Lung (tissue), 12 donors: ENCODE results near the gene THRB. TPM values are rescaled to one million over a fixed set of nuclear protein-coding genes. Genes with fewer than 3 reads are reported as not detected.

Experiments used
- ATAC-seq: fragments of 200-7000 bp; cut with Tn5 transposase; one replicate; pipeline ENCODE4 v1.9.1; 2020; ENCODE audit warnings: moderate number of reproducible peaks; ENCODE audit not compliant: insufficient read depth, low FRiP score
- DNase-seq, 3 donors: peaks; one replicate each; pipeline ENCODE4 v3.0.0-alpha.2; 2013 to 2017
- H3K27ac ChIP-seq, 2 donors: one replicate each; pipeline ENCODE4 v1.5.1; 2013; ENCODE audit warnings: mild to moderate bottlenecking in 2 of 2, moderate library complexity in 2 of 2, control low read depth in 1 of 2, inconsistent platforms in 1 of 2, low read depth in 1 of 2, low read length in 1 of 2
- H3K27me3 ChIP-seq, 3 donors: one replicate each; pipeline ENCODE4 v1.5.1; 2013; ENCODE audit warnings: low read length in 2 of 3; ENCODE audit not compliant: control insufficient read depth in 3 of 3, insufficient read depth in 3 of 3
- H3K36me3 ChIP-seq, 4 donors: one replicate each; pipeline ENCODE4 v1.5.1; 2013; ENCODE audit warnings: low read length in 4 of 4, mild to moderate bottlenecking in 1 of 4, moderate library complexity in 1 of 4; ENCODE audit not compliant: control insufficient read depth in 4 of 4, insufficient read depth in 4 of 4
- H3K4me1 ChIP-seq, 5 donors: one replicate each; pipeline ENCODE4 v1.5.1; 2013; ENCODE audit warnings: low read length in 5 of 5, mild to moderate bottlenecking in 2 of 5, moderate library complexity in 1 of 5; ENCODE audit not compliant: control insufficient read depth in 5 of 5, insufficient read depth in 5 of 5
- H3K4me3 ChIP-seq: one replicate; pipeline ENCODE4 v1.5.1; 2013; ENCODE audit warnings: mild to moderate bottlenecking, control low read depth, moderate library complexity
- H3K9ac ChIP-seq, 2 donors: one replicate each; pipeline ENCODE4 v1.5.1; 2013; ENCODE audit warnings: low read length in 2 of 2, control low read depth in 1 of 2; ENCODE audit not compliant: insufficient read depth in 1 of 2
- H3K9me3 ChIP-seq, 4 donors: one replicate each; pipeline ENCODE4 v1.5.1; 2013; ENCODE audit warnings: low read length in 3 of 4, mild to moderate bottlenecking in 1 of 4, moderate library complexity in 1 of 4; ENCODE audit not compliant: control insufficient read depth in 4 of 4, insufficient read depth in 3 of 4
- WGBS, 2 donors: extraction: QIAGEN DNeasy Blood & Tissue Kit; methylation state at CpG; one replicate each; pipeline ENCODE4 v1.1.7; 2013; 5-methylcytosine and 5-hydroxymethylcytosine counted together
- polyA plus RNA-seq, 2 donors: library from polyadenylated mRNA; stranded (reverse); fragments of 200-250 nt; gene quantifications; one replicate each; pipeline ENCODE4 v1.2.1, GENCODE V29; 2013
- total RNA-seq, 2 donors: library from RNA; depleted of rRNA in 1 of 2; stranded (reverse); fragments of >200 nt in 1 of 2; gene quantifications; one replicate each; pipeline ENCODE4 v1.2.1, GENCODE V29; 2014 to 2021
- TF ChIP-seq, protein P1 (sequence below): IDR thresholded peaks from 2 replicates; pipeline ENCODE4 v1.5.1; 2012; ENCODE audit warnings: mild to moderate bottlenecking; ENCODE audit errors: control extremely low read depth, extremely low read depth
- donor health status: control.
- donor health status: control.
- donor health status: Bipolar disorder and iron deficiency.
- donor health status: healthy.
- donor health status: DM: yes; HTN: yes; CAD: no.

The THRB gene
- total and polyA plus RNA-seq, 4 donors, result 2.1 to 23.5 (median 6.1) TPM

DNA sequence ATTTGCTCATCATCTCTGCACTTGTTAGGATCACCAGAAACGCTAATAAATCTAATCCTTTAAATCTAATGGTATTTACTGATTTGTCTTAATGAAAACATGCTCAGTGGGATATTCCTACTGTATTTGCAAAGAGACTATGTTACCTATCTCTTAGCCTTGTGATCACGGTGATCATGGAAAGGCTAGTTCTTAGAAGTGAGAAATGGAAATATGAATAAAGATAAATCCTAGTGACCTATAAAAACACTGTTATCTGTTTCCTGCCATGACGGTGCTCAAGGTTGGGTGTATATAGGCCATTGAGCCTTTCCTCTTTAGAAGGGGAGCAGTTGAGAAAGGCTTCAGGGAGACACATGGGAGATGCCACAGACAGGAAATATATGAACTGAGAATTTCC is 116.3 kb downstream of the THRB start:
- ATAC-seq, result no peak
- Histone ChIP-seq H3K9ac (no peak overlapping the region), H3K36me3 (no peaks in the 10 kb centered on the region), H3K4me1 (peaks cover 2 to 21% (median 5%) of the 10 kb centered on the region in 5 donors), H3K27me3 (no peaks in the 10 kb centered on the region), H3K4me3 (no peak overlapping the region), H3K27ac (no peak overlapping the region), H3K9me3 (no peaks in the 10 kb centered on the region)
- no peak for DNase-seq
- TF ChIP-seq, protein P1, sequence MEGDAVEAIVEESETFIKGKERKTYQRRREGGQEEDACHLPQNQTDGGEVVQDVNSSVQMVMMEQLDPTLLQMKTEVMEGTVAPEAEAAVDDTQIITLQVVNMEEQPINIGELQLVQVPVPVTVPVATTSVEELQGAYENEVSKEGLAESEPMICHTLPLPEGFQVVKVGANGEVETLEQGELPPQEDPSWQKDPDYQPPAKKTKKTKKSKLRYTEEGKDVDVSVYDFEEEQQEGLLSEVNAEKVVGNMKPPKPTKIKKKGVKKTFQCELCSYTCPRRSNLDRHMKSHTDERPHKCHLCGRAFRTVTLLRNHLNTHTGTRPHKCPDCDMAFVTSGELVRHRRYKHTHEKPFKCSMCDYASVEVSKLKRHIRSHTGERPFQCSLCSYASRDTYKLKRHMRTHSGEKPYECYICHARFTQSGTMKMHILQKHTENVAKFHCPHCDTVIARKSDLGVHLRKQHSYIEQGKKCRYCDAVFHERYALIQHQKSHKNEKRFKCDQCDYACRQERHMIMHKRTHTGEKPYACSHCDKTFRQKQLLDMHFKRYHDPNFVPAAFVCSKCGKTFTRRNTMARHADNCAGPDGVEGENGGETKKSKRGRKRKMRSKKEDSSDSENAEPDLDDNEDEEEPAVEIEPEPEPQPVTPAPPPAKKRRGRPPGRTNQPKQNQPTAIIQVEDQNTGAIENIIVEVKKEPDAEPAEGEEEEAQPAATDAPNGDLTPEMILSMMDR, result no peak
- 78 to 82% methylated on average over 3 of the region's 3 CpGs for WGBS, 2 donors

DNA sequence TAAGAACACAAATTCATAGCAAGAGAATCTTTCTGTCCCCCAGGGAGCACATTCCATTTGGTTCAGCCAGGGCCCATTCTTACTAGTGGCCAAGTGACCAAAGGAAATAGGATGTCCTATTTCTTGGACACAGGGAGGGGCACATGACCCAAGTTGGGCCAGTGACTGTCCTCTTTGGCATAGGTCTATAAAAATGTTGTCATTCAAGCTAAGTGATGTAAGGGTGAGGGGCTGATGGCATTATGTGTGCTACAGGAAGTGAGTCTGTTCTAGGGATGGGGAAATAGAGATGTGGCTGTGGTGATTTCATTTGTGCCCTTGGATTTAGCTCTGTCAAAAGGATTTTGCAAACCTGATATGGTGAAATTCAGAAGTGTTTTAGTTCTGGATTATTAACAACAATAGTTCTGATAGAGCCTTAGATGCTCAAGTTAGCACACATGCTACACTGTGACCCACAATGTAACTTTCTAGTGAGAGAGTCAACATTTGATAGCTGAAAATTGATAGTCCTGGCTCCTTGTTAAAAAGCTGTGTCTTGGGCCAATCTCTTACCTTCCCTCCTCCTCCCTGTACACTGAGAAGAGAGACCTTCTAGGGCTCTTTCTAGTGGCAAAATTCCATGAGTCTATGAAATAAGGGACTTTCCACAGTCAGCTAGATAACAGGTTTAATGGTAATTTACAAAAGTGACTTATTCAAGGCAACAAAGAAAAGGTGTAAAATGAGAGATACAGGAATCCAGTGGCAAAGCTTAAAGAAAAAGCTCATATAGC is 117.2 kb downstream of the THRB start:
- Histone ChIP-seq H3K36me3 (no peaks in the 10 kb centered on the region), H3K4me1 (peaks cover 2 to 22% (median 11%) of the 10 kb centered on the region in 5 donors), H3K9ac (no peak overlapping the region), H3K27me3 (no peaks in the 10 kb centered on the region), H3K9me3 (no peaks in the 10 kb centered on the region), H3K4me3 (no peak overlapping the region), H3K27ac (peak overlapping the region in 1 of 2 donors; percentile 1)
- DNase-seq (no peak), ATAC-seq (no peak)
- TF ChIP-seq, protein P1, result no peak

- H3K4me1 ChIP-seq, result peaks cover 2 to 25% (median 11%) of the 10 kb centered on the region in 5 donors
- TF ChIP-seq, protein P1, result no peak
- H3K4me3 ChIP-seq, result no peak overlapping the region
- H3K36me3 ChIP-seq, result no peaks in the 10 kb centered on the region
- peak in 2 of 3 donors; percentile 87 to 93 for DNase-seq
- no peak for ATAC-seq
- WGBS, 2 donors, result 40 to 67% methylated on average over 3 of the region's 3 CpGs
- H3K9ac ChIP-seq, result no peak overlapping the region
- H3K27me3 ChIP-seq, result no peaks in the 10 kb centered on the region
- H3K27ac ChIP-seq, result peak overlapping the region in 1 of 2 donors; percentile 40
- no peaks in the 10 kb centered on the region for H3K9me3 ChIP-seq
These were observed 118.7 kb downstream of the THRB start for GRCh38 chr3:24375947-24376384.
